Natural killer cell treated with Interleukin-12 subunit alpha and Interleukin-12 subunit beta and Interleukin-15 and Interleukin-18, amount 100 ng/mL, for 72 hours (primary cell): ENCODE measurements around the gene PLEKHS1. TPM values are rescaled to one million over a fixed set of nuclear protein-coding genes. Genes with fewer than 3 reads are reported as not detected.

Source experiments
- ATAC-seq, 2 donors: fragments of 150-1000 bp; cut with Tn5 transposase in 1 of 2; sonication (Bioruptor Pico), chemical (Tn5 transposase) in 1 of 2; 2 replicates each; pipeline ENCODE4 v1.10.0; 2021
- DNase-seq: peaks from one replicate; pipeline ENCODE4 v3.0.0; 2022; ENCODE audit warnings: low spot score
- H3K27ac Mint-ChIP-seq, 2 donors: 1 replicate in 1 of 2; 2 replicates in 1 of 2; pipeline ENCODE4 v1.8.0; 2022; ENCODE audit warnings: mixed read lengths in 2 of 2, mild to moderate bottlenecking in 1 of 2, moderate library complexity in 1 of 2
- H3K27me3 Mint-ChIP-seq, 2 donors: 1 replicate in 1 of 2; 2 replicates in 1 of 2; pipeline ENCODE4 v1.8.0; 2022; ENCODE audit warnings: mixed read lengths in 2 of 2
- H3K36me3 Mint-ChIP-seq: one replicate; pipeline ENCODE4 v1.8.0; 2022; ENCODE audit warnings: mixed read lengths
- H3K4me1 Mint-ChIP-seq, 2 donors: 1 replicate in 1 of 2; 2 replicates in 1 of 2; pipeline ENCODE4 v1.8.0; 2022; ENCODE audit warnings: low read depth in 2 of 2, mixed read lengths in 2 of 2, mild to moderate bottlenecking in 1 of 2
- H3K4me3 Mint-ChIP-seq: one replicate; pipeline ENCODE4 v1.8.0; 2022; ENCODE audit warnings: mixed read lengths
- H3K9me3 Mint-ChIP-seq: 2 replicates; pipeline ENCODE4 v1.8.0; 2022; ENCODE audit warnings: mixed read lengths
- total RNA-seq, 2 donors: library from RNA; stranded (reverse); gene quantifications; one replicate each; pipeline ENCODE4 v1.2.3, GENCODE V29; 2022

The PLEKHS1 gene
- under 1 TPM; 0.12 to 0.81 TPM for total RNA-seq

GRCh38 chr10:113751181-113751732 is at the start of gene PLEKHS1:
Gene PLEKHS1 (plus strand): TSS chr10:113751682. CDS start chr10:113755278, 3,596 bp downstream.
- no peaks in the 10 kb centered on the region for H3K36me3 Mint-ChIP-seq
- no peaks in the 10 kb centered on the region for H3K4me1 Mint-ChIP-seq
- no peaks in the 10 kb centered on the region for H3K9me3 Mint-ChIP-seq
- ATAC-seq, result no peak
- H3K27me3 Mint-ChIP-seq, result peaks cover 11 to 12% of the 10 kb centered on the region in 2 donors
- no peak within 1 kb of the TSS for H3K27ac Mint-ChIP-seq
- DNase-seq, result no peak
- no peak within 1 kb of the TSS for H3K4me3 Mint-ChIP-seq

- H3K27me3 Mint-ChIP-seq, result no peaks in the 10 kb centered on the region
- peaks cover 10% of the 10 kb centered on the region for H3K36me3 Mint-ChIP-seq
- DNase-seq (no peak), ATAC-seq (no peak)
- H3K27ac Mint-ChIP-seq, result no peak overlapping the region
- peaks cover 17 to 31% of the 10 kb centered on the region in 2 donors for H3K4me1 Mint-ChIP-seq
- no peaks in the 10 kb centered on the region for H3K9me3 Mint-ChIP-seq
- H3K4me3 Mint-ChIP-seq, result no peak overlapping the region
Measured at GRCh38 chr10:113704637-113705343, 46.7 kb upstream of the PLEKHS1 start.

- H3K27ac Mint-ChIP-seq, result no peak overlapping the region
Measured at GRCh38 chr10:113705344-113705652, 46.2 kb upstream of the PLEKHS1 start.

GRCh38 chr10:113706623-113707022 is 44.9 kb upstream of the PLEKHS1 start:
- Mint-ChIP-seq H3K36me3 (peaks cover 6% of the 10 kb centered on the region), H3K4me1 (peaks cover 24 to 38% of the 10 kb centered on the region in 2 donors), H3K27me3 (no peaks in the 10 kb centered on the region), H3K4me3 (no peak overlapping the region), H3K9me3 (no peaks in the 10 kb centered on the region), H3K27ac (peak overlapping the region in 1 of 2 donors; percentile 25)
- no peak for ATAC-seq
- no peak for DNase-seq

More at GRCh38 chr10:113705344-113705652, 46.2 kb upstream of the PLEKHS1 start:
- Mint-ChIP-seq H3K4me3 (no peak overlapping the region), H3K4me1 (peaks cover 22 to 36% of the 10 kb centered on the region in 2 donors), H3K36me3 (peaks cover 12% of the 10 kb centered on the region), H3K27me3 (no peaks in the 10 kb centered on the region), H3K9me3 (no peaks in the 10 kb centered on the region)
- no peak for ATAC-seq
- DNase-seq, result no peak

- H3K27ac Mint-ChIP-seq, result peak overlapping the region in 1 of 2 donors; percentile 47
- H3K36me3 Mint-ChIP-seq, result peaks cover 6% of the 10 kb centered on the region
- H3K4me3 Mint-ChIP-seq, result no peak overlapping the region
- ATAC-seq (no peak), DNase-seq (no peak)
- H3K4me1 Mint-ChIP-seq, result peaks cover 27 to 33% of the 10 kb centered on the region in 2 donors
- H3K27me3 Mint-ChIP-seq, result no peaks in the 10 kb centered on the region
- H3K9me3 Mint-ChIP-seq, result no peaks in the 10 kb centered on the region
Measured at GRCh38 chr10:113708640-113709039, 42.8 kb upstream of the PLEKHS1 start.

- peak overlapping the region in 1 of 2 donors; percentile 47 for H3K27ac Mint-ChIP-seq
- no peak overlapping the region for H3K4me3 Mint-ChIP-seq
- no peaks in the 10 kb centered on the region for H3K27me3 Mint-ChIP-seq
- no peaks in the 10 kb centered on the region for H3K9me3 Mint-ChIP-seq
- peaks cover 6% of the 10 kb centered on the region for H3K36me3 Mint-ChIP-seq
- DNase-seq (no peak), ATAC-seq (no peak)
- H3K4me1 Mint-ChIP-seq, result peaks cover 32 to 36% of the 10 kb centered on the region in 2 donors
Measured at GRCh38 chr10:113709221-113709838, 42.2 kb upstream of the PLEKHS1 start.

- peaks cover 10% of the 10 kb centered on the region for H3K36me3 Mint-ChIP-seq
- peaks cover 34% of the 10 kb centered on the region in 2 donors for H3K4me1 Mint-ChIP-seq
- no peaks in the 10 kb centered on the region for H3K9me3 Mint-ChIP-seq
- no peak overlapping the region for H3K4me3 Mint-ChIP-seq
- H3K27me3 Mint-ChIP-seq, result no peaks in the 10 kb centered on the region
- ATAC-seq, result no peak
- DNase-seq, result no peak
- no peak overlapping the region for H3K27ac Mint-ChIP-seq
Measured at GRCh38 chr10:113711142-113711541, 40.3 kb upstream of the PLEKHS1 start.

GRCh38 chr10:113712024-113712423 is 39.5 kb upstream of the PLEKHS1 start:
- H3K36me3 Mint-ChIP-seq, result peaks cover 10% of the 10 kb centered on the region
- no peaks in the 10 kb centered on the region for H3K9me3 Mint-ChIP-seq
- H3K27me3 Mint-ChIP-seq, result no peaks in the 10 kb centered on the region
- peaks cover 25 to 30% of the 10 kb centered on the region in 2 donors for H3K4me1 Mint-ChIP-seq
- DNase-seq, result no peak
- no peak overlapping the region for H3K4me3 Mint-ChIP-seq
- H3K27ac Mint-ChIP-seq, result no peak overlapping the region
- ATAC-seq, result no peak

- ATAC-seq, result no peak
- H3K27me3 Mint-ChIP-seq, result no peaks in the 10 kb centered on the region
- DNase-seq, result no peak
- no peak overlapping the region for H3K4me3 Mint-ChIP-seq
- peaks cover 22 to 25% of the 10 kb centered on the region in 2 donors for H3K4me1 Mint-ChIP-seq
- peaks cover 12% of the 10 kb centered on the region for H3K36me3 Mint-ChIP-seq
- H3K9me3 Mint-ChIP-seq, result no peaks in the 10 kb centered on the region
- H3K27ac Mint-ChIP-seq, result no peak overlapping the region
Measured at GRCh38 chr10:113712755-113713639, 38.5 kb upstream of the PLEKHS1 start.

- no peak overlapping the region for H3K4me3 Mint-ChIP-seq
- no peak overlapping the region for H3K27ac Mint-ChIP-seq
- peaks cover 15% of the 10 kb centered on the region for H3K36me3 Mint-ChIP-seq
- H3K4me1 Mint-ChIP-seq, result peaks cover 22 to 25% of the 10 kb centered on the region in 2 donors
- ATAC-seq (no peak), DNase-seq (no peak)
- no peaks in the 10 kb centered on the region for H3K9me3 Mint-ChIP-seq
- H3K27me3 Mint-ChIP-seq, result no peaks in the 10 kb centered on the region
Measured at GRCh38 chr10:113713640-113713982, 37.9 kb upstream of the PLEKHS1 start.

GRCh38 chr10:113716109-113716910 is 35.2 kb upstream of the PLEKHS1 start:
- Mint-ChIP-seq H3K27ac (no peak overlapping the region), H3K4me1 (peaks cover 4 to 15% of the 10 kb centered on the region in 2 donors), H3K9me3 (no peaks in the 10 kb centered on the region), H3K36me3 (peaks cover 14% of the 10 kb centered on the region), H3K4me3 (no peak overlapping the region), H3K27me3 (no peaks in the 10 kb centered on the region)
- ATAC-seq, result no peak
- no peak for DNase-seq

- ATAC-seq (no peak), DNase-seq (no peak)
- no peak overlapping the region for H3K27ac Mint-ChIP-seq
- no peak overlapping the region for H3K4me3 Mint-ChIP-seq
- H3K9me3 Mint-ChIP-seq, result no peaks in the 10 kb centered on the region
- H3K36me3 Mint-ChIP-seq, result peaks cover 14% of the 10 kb centered on the region
- no peaks in the 10 kb centered on the region for H3K27me3 Mint-ChIP-seq
- peaks cover 0 to 9% of the 10 kb centered on the region in 2 donors for H3K4me1 Mint-ChIP-seq
Measured at GRCh38 chr10:113718969-113719822, 32.3 kb upstream of the PLEKHS1 start.
